ENCODE data around the gene SIX5. TPM values are rescaled to one million over a fixed set of nuclear protein-coding genes. Genes with fewer than 3 reads are reported as not detected.

Gene SIX5
- total RNA-seq, 2 donors from 2014 or later, result 15.6 to 21.1 TPM

DNA sequence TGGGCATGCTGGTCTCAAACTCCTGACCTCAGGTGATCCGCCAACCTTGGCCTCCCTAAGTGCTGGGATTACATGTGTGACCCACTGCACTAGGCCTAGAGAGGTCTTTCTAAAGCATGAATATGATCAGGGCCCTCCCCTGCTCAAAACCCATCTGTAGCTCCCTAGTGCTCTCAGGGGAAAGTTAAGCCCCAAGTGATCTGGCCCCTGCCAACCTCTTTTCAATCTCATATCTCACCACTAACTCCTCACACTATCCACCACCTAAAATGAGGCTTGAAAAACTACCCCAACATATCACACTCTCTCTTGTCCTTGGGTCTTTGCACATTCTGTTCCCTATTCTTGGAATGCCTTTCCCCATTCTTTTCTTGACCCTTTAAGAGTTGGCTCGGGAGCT lies 25.6 kb upstream of the SIX5 start:
- DNase-seq (no peak), ATAC-seq (no peak)
- intact Hi-C loops (cut with DNase I), result no loop called here

DNA sequence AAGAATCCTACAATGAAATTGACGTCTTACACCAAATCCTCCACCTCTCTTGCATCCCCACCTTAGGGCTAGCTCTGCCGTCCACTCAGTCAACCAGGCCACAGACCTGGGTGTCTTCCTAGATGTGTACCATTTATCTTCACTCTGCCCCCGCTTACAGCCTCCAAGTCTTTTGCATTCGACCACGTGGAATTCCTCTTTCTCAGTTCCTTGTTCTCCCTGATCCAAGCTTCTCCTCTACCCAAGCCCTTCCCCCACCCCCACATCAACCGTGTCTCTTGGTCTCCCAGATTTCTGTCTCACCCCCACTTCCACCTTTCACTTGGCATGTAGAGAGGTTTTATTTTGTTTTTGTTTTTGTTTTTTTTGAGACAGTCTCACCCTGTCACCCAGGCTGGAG lies 24.8 kb upstream of the SIX5 start:
- intact Hi-C loops (cut with DNase I), result no loop called here
- ATAC-seq, result no peak
- DNase-seq, result no peak

GRCh38 chr19:45793178-45793564 lies 24.1 kb upstream of the SIX5 start:
- intact Hi-C loops (cut with DNase I), result no loop called here
- ATAC-seq (no peak), DNase-seq (no peak)

- ATAC-seq, result peak; percentile 97 to 99
- DNase-seq, result peak; percentile 100
- intact Hi-C loops (cut with DNase I), result no loop called here
Measured at GRCh38 chr19:45792470-45793177, 23.6 kb upstream of the SIX5 start, which contains the start of gene DMWD. DMWD (minus strand) TSS chr19:45792845; CDS start chr19:45792756, 89 bp downstream.

GRCh38 chr19:45791744-45792469 lies 22.9 kb upstream of the SIX5 start:
- DNase-seq (no peak), ATAC-seq (no peak)
- intact Hi-C loops (cut with DNase I), result no loop called here

GRCh38 chr19:45790942-45791341 lies 21.9 kb upstream of the SIX5 start:
- DNase-seq, result no peak
- intact Hi-C loops (cut with DNase I), result no loop called here
- no peak for ATAC-seq

GRCh38 chr19:45789035-45789786 lies 20.2 kb upstream of the SIX5 start:
- intact Hi-C loops (cut with DNase I), result no loop called here
- ATAC-seq (peak in 1 of 2 donors; percentile 6), DNase-seq (no peak)

GRCh38 chr19:45786533-45786894 lies 17.5 kb upstream of the SIX5 start:
- no peak for ATAC-seq
- intact Hi-C loops (cut with DNase I), result no loop called here
- DNase-seq, result no peak

DNA sequence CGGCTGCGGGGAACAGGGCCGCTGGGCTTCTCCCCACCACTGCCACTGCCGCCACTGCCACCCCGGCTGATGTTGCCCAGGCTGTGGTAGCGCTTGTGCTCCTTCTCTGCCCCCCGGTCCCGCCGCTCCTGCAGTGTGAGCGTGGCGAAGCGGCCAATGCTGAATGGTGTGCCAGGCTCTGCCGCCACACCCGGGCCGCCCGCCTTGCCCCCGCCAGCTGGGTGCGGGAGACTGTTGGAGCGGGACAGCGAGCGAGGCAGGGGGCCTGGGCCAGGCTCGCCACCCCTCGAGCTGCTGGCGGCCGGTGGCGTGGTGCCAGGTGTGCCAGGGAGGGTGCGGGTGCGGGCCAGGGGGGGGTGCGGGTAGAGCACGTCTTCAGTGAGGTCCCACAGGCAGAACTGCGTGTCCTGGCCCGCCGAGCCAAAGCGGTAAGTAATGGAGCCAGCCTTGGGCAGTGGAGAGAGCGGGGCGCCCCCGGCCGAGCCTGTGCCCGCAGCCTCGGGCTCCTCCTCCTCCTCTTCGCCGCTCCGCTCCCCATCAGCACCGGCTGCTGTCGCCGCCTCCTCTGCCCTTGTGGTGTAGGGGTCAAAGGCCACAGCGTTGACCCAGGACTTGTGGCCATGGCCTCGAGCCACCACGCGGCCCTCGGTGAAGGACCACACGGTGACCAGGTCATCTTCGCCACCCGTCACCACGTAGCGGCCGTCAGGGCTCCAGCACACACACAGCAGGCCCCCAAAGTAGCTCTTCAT lies 16.9 kb upstream of the SIX5 start:
- DNase-seq, result no peak
- ATAC-seq, result no peak
- intact Hi-C loops (cut with DNase I), result no loop called here

- ATAC-seq, result no peak
- intact Hi-C loops (cut with DNase I), result no loop called here
Measured at GRCh38 chr19:45785097-45785496, 16.0 kb upstream of the SIX5 start.

DNA sequence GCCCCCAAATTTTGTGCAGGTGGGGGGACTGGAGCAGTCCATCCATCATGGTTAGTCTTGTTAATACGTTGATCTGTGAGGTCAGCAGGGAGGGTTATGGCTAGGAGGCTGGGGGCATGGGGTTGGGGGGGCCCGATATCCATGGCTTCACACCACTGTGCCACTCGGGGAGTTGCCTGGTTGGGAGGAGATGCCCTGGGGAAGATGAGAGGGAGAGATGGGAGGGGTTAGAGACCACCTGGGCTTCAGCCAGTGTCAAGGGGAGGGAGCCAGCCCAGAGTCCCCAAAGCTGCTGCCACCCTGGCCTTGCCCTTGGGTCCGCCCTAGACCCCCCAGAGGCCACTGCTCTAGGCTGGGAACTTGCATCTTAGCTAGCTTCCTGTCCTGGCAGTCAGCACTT lies 15.0 kb upstream of the SIX5 start:
- DNase-seq (no peak), ATAC-seq (no peak)
- intact Hi-C loops (cut with DNase I), result no loop called here

More at GRCh38 chr19:45785097-45785496, 16.0 kb upstream of the SIX5 start:
- no peak for DNase-seq

DNA sequence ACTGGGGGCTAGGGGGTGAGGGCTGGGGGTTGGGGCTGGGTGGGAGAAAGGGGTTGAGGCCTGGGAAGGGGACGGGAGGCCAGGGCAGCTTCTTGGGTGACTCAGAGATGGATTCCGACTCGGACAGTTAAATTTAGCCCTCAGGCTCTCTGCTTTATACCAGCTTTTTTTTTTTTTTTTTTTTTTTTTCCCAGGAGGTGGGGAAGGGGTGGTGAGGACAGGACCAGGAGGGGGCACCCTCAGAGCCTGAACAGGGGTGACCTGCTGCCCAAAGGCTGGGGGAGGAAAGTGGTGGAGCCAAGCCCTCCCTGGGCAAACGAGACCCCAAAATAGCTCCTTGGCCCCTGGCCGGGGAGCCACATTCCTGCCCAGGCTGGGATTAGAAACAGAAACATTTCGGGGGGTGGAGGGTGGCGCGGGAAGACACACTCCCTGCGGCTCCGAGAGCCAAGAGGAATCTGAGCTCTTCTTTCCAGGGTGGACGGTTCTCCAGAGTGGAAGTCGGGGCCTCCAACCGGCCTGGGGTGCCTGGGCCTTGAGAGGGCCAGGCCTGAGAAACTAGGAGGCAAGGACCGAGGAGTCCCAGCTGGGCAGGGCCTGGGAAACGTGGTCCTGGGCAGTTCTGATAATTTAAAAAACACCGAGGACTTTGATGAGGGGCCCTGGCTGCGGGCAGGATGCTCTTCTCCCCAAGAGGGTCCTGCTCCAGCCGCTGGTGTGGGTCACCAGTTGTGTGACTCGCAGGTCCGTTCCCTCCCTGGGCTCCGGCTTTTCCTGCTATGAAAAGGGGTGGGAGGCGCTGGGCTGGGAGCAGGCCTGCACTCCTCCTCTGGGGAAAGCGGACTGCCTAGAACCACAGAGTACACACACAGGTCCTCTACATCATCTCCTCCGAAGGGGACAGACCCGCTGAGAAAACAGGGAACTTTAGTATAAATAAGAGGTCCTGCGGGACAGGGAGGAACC lies 14.1 kb upstream of the SIX5 start:
- peak; percentile 39 to 70 for ATAC-seq
- DNase-seq, result peak; percentile 78
- intact Hi-C loops (cut with DNase I), result no loop called here

GRCh38 chr19:45782162-45782691 lies 13.2 kb upstream of the SIX5 start, which contains the start of gene DMPK:
DMPK (minus strand) TSS chr19:45782490; CDS start chr19:45782352, 138 bp downstream.
- DNase-seq (peak; percentile 68), ATAC-seq (peak; percentile 67 to 74)
- intact Hi-C loops (cut with DNase I), result no loop called here

DNA sequence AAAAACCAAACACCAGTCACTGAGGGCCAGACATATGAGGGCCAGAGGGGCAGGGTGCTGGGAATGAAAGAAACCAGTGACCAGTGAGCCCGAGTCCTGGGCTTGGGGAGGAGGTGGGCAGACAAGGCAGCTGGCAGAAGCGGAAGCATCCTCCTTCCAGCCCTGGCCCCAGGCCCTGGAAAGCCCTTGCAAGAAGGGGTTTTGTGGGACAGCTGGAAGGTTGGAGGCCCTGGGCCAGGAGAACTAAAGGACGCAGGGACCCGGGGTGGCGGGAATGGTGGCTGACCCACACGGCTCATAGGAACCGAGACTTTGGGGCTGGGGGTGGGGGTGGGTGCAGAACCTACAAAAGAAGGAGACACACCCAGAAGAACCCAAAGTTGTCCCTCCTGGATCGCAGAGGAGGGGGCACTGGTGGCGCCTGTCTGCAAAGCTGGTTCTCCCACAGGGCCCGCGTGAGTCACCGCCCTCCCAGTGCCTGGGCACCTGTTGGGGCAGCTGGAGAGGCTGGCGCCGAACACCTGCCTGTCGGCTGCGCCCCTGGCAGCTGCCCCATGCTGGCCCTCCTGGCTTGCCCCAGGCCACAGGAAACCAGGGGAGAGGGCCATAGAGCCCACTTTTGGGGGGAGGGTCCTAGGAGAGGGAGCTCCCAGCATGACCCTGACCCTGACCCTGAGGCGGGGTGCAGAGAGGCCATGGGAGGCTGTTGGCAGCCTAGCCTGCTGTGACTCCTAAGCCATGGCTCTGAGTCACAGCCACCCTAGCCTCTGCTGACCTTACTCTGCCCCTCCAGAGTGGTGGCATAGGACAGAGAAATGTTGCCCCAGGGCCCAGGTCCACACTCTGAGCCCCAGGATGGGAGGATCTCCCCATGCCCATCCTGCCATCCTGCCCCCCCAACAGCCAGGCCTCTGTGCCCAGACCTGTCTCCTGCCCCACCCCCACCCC lies 12.4 kb upstream of the SIX5 start:
- ATAC-seq, result peak; percentile 3 to 14
- intact Hi-C loops (cut with DNase I), result no loop called here
- DNase-seq, result no peak

- ATAC-seq, result no peak
- intact Hi-C loops (cut with DNase I), result no loop called here
- DNase-seq, result no peak
Measured at GRCh38 chr19:45780448-45781213, 11.6 kb upstream of the SIX5 start.

GRCh38 chr19:45780146-45780447 lies 11.0 kb upstream of the SIX5 start:
- DNase-seq (no peak), ATAC-seq (no peak)
- intact Hi-C loops (cut with DNase I), result no loop called here
